Measurements from ENCODE around the gene AMELY. TPM values are rescaled to one million over a fixed set of nuclear protein-coding genes. Genes with fewer than 3 reads are reported as not detected.

AMELY gene
- total RNA-seq, 1 experiment from 2014 or later = not detected

GRCh38 chrY:6947695-6948094 is 36.1 kb upstream of the AMELY start:
- no peaks in the 10 kb centered on the region for H3K23me2 ChIP-seq (ENCODE audit: insufficient read length, low read depth, low read length, poor library complexity, severe bottlenecking)
- no peak overlapping the region for H4K5ac ChIP-seq (ENCODE audit: insufficient read length, low read depth, low read length)
- Mint-ChIP-seq H3K4me1 (no peaks in the 10 kb centered on the region), H3K36me3 (ENCODE audit: insufficient read depth in 1 of 3, low read depth in 3 of 3) (no peaks in the 10 kb centered on the region), H3K27me3 (ENCODE audit: low read depth) (no peaks in the 10 kb centered on the region), H3K27ac (no peak overlapping the region), H3K4me3 (no peak overlapping the region), H3K9me3 (no peaks in the 10 kb centered on the region)
- no peaks in the 10 kb centered on the region for H3K4me1 ChIP-seq (ENCODE audit: insufficient read depth, low read length)
- no peak overlapping the region for H3K18ac ChIP-seq (ENCODE audit: insufficient read length, low read depth, low read length)
- H3K4me2 ChIP-seq (ENCODE audit: insufficient read depth, insufficient read length, low read length) = no peak overlapping the region
- no peaks in the 10 kb centered on the region for H4K20me1 ChIP-seq (ENCODE audit: control insufficient read depth, insufficient read depth, insufficient read length)
- TF ChIP-seq, protein P1, sequence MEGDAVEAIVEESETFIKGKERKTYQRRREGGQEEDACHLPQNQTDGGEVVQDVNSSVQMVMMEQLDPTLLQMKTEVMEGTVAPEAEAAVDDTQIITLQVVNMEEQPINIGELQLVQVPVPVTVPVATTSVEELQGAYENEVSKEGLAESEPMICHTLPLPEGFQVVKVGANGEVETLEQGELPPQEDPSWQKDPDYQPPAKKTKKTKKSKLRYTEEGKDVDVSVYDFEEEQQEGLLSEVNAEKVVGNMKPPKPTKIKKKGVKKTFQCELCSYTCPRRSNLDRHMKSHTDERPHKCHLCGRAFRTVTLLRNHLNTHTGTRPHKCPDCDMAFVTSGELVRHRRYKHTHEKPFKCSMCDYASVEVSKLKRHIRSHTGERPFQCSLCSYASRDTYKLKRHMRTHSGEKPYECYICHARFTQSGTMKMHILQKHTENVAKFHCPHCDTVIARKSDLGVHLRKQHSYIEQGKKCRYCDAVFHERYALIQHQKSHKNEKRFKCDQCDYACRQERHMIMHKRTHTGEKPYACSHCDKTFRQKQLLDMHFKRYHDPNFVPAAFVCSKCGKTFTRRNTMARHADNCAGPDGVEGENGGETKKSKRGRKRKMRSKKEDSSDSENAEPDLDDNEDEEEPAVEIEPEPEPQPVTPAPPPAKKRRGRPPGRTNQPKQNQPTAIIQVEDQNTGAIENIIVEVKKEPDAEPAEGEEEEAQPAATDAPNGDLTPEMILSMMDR (conservative IDR thresholded peaks at IDR 0.05) = no peak
- no peak overlapping the region for H2BK12ac ChIP-seq (ENCODE audit: insufficient read length, low read depth, low read length)
- no peak overlapping the region for H2BK15ac ChIP-seq (ENCODE audit: low read depth, low read length)
- H3K27ac ChIP-seq (ENCODE audit: insufficient read length, low read depth, low read length) = no peak overlapping the region
- H2BK5ac ChIP-seq (ENCODE audit: insufficient read length, low read length) = no peak overlapping the region
- no peaks in the 10 kb centered on the region for H3K79me1 ChIP-seq (ENCODE audit: insufficient read depth, low read depth, low read length, poor library complexity, severe bottlenecking)
- H4K91ac ChIP-seq (ENCODE audit: insufficient read length, low read depth, low read length) = no peak overlapping the region
- no peaks in the 10 kb centered on the region for H3K79me2 ChIP-seq (ENCODE audit: insufficient read depth, low read length)
- no peak overlapping the region for H2BK120ac ChIP-seq (ENCODE audit: low read depth, low read length, poor library complexity, severe bottlenecking)
- H3K23ac ChIP-seq (ENCODE audit: insufficient read length, low read depth, low read length) = no peak overlapping the region
- H2AFZ ChIP-seq (ENCODE audit: low read length) = no peak overlapping the region
- no peaks in the 10 kb centered on the region for H3K9me3 ChIP-seq (ENCODE audit: control insufficient read depth, low read depth, low read length)
- no peaks in the 10 kb centered on the region for H3K27me3 ChIP-seq (ENCODE audit: insufficient read depth, low read length)
- no peak overlapping the region for H2BK20ac ChIP-seq (ENCODE audit: low read depth, low read length, poor library complexity, severe bottlenecking)
- H3K14ac ChIP-seq (ENCODE audit: insufficient read depth, low read length) = no peak overlapping the region
- H2AK5ac ChIP-seq (ENCODE audit: insufficient read length, low read length) = no peak overlapping the region
- H3K56ac ChIP-seq (ENCODE audit: insufficient read length, low read depth, low read length) = no peak overlapping the region
- no peak overlapping the region for H3K9ac ChIP-seq (ENCODE audit: extremely low read depth, insufficient read length, low read length)
- DNase-seq = no peak
- H3T11ph ChIP-seq (ENCODE audit: low read length) = no peak overlapping the region
- no peak overlapping the region for H3K4ac ChIP-seq (ENCODE audit: low read depth, low read length)
- H4K8ac ChIP-seq (replicated peaks; ENCODE audit: insufficient read length, low read depth, low read length) = no peak overlapping the region

Measured in H9 (cell line).